Endothelial cell of umbilical vein (primary cell): ENCODE measurements around the gene SPA17. TPM values are rescaled to one million over a fixed set of nuclear protein-coding genes. Genes with fewer than 3 reads are reported as not detected.

Experiments
- BruUV-seq: library from RNA; stranded (reverse); fragments of 400-500 nt; replicated peaks from 2 replicates; lab custom pipeline; 2021; lab: Mats Ljungman, UMichigan
- CTCF ChIA-PET: fragments of 300-600, 350-600 bp; sonication (Branson Sonifier 250); formaldehyde crosslinking; loops from one replicate; lab custom pipeline; 2021; ENCODE audit warnings: antibody characterized with exemption, inconsistent platforms; lab: Charles Lee
- POLR2A ChIA-PET: fragments of 300-600, 350-600 bp; sonication (Branson Sonifier 250); formaldehyde crosslinking; loops from one replicate; lab custom pipeline; 2021; ENCODE audit warnings: antibody characterized with exemption, inconsistent platforms; lab: Charles Lee
- DNase-seq: peaks from one replicate; pipeline ENCODE4 v3.0.0-alpha.2; 2011; ENCODE audit warnings: low read depth, low spot score
- FAIRE-seq: peaks from 2 replicates; lab custom pipeline; 2011; peaks lifted over from hg19 to GRCh38; lab: Jason Lieb, UNC
- H2AFZ ChIP-seq: 2 replicates; pipeline ENCODE4 v1.6.0; 2012; ENCODE audit warnings: low read depth, low read length, control low read depth, inconsistent platforms
- H3K27ac ChIP-seq: 2 replicates; pipeline ENCODE4 v1.5.1; 2011; ENCODE audit warnings: low read depth, mild to moderate bottlenecking, control low read depth, low read length, moderate library complexity; ENCODE audit not compliant: insufficient read depth
- H3K27me3 ChIP-seq, 2 experiments: 2 replicates each; pipeline versions ENCODE4 v1.6.0 to v1.6.1; 2011; ENCODE audit warnings: low read length in 2 of 2, mixed read lengths in 1 of 2; ENCODE audit not compliant: control insufficient read depth in 2 of 2, insufficient read depth in 2 of 2
- H3K36me3 ChIP-seq, 2 experiments: 2 replicates in 1 of 2; 3 replicates in 1 of 2; pipeline ENCODE4 v1.5.1; 2011; ENCODE audit warnings: low read length in 2 of 2, mild to moderate bottlenecking in 1 of 2, moderate library complexity in 1 of 2; ENCODE audit not compliant: control insufficient read depth in 2 of 2, insufficient read depth in 2 of 2; ENCODE audit errors: extremely low read depth in 1 of 2
- H3K4me1 ChIP-seq: 3 replicates; pipeline ENCODE4 v1.5.1; 2011; ENCODE audit warnings: mild to moderate bottlenecking, low read length; ENCODE audit not compliant: control insufficient read depth, insufficient read depth; ENCODE audit errors: extremely low read depth
- H3K4me2 ChIP-seq: 2 replicates; pipeline ENCODE4 v1.6.1; 2011; ENCODE audit warnings: low read length, control low read depth, mixed read lengths; ENCODE audit not compliant: insufficient read depth
- H3K4me3 ChIP-seq, 3 experiments: fragments of 200-600 bp in 1 of 3; sonication (generic), shearing (Covaris generic) in 1 of 3; replicated peaks in 1 of 3; 2 replicates each; pipeline ENCODE4 v1.5.1; 2011 to 2016; ENCODE audit warnings: control low read depth in 3 of 3, low read length in 3 of 3, mild to moderate bottlenecking in 2 of 3, inconsistent platforms in 1 of 3, low read depth in 1 of 3, moderate library complexity in 1 of 3; ENCODE audit not compliant: insufficient read depth in 1 of 3
- H3K79me2 ChIP-seq: 2 replicates; pipeline ENCODE4 v1.6.0; 2012; ENCODE audit warnings: low read length, inconsistent platforms; ENCODE audit not compliant: control insufficient read depth, insufficient read depth
- H3K9ac ChIP-seq: replicated peaks from 2 replicates; pipeline ENCODE3; 2011; ENCODE audit warnings: low read length, control low read depth; ENCODE audit not compliant: insufficient read depth; ENCODE audit errors: extremely low read depth
- H3K9me1 ChIP-seq: replicated peaks from 3 replicates; pipeline ENCODE4 v1.6.0; 2011; ENCODE audit warnings: mild to moderate bottlenecking, low read length; ENCODE audit not compliant: control insufficient read depth, insufficient read depth; ENCODE audit errors: extremely low read depth
- H3K9me3 ChIP-seq: replicated peaks from 2 replicates; pipeline ENCODE4 v1.5.1; 2012; ENCODE audit warnings: low read length, inconsistent platforms; ENCODE audit not compliant: control insufficient read depth, insufficient read depth
- H4K20me1 ChIP-seq: replicated peaks from 2 replicates; pipeline ENCODE3; 2011; ENCODE audit warnings: mild to moderate bottlenecking, low read length; ENCODE audit not compliant: control insufficient read depth, insufficient read depth; ENCODE audit errors: extremely low read depth
- CTCF ChIP-seq, 2 donors: IDR thresholded peaks; 1 replicate in 1 of 2; 2 replicates in 1 of 2; pipeline ENCODE4 v1.5.1; 2011; ENCODE audit warnings: low read length in 2 of 2, mild to moderate bottlenecking in 2 of 2, moderate library complexity in 2 of 2, control low read depth in 1 of 2, inconsistent platforms in 1 of 2, low read depth in 1 of 2; ENCODE audit not compliant: insufficient read depth in 1 of 2; ENCODE audit errors: extremely low read depth in 1 of 2
- EZH2 ChIP-seq: IDR thresholded peaks from 2 replicates; pipeline ENCODE4 v1.6.1; 2012; ENCODE audit warnings: borderline replicate concordance, low read depth, mild to moderate bottlenecking, moderate library complexity, low read length, inconsistent platforms; ENCODE audit not compliant: severe bottlenecking
- FOS ChIP-seq: IDR thresholded peaks from 2 replicates; pipeline ENCODE4 v1.6.1; 2011; ENCODE audit warnings: mild to moderate bottlenecking, low read length, moderate library complexity, borderline replicate concordance; ENCODE audit not compliant: insufficient read depth
- GATA2 ChIP-seq: IDR thresholded peaks from 2 replicates; pipeline ENCODE4 v1.7.0; 2011; ENCODE audit warnings: low read depth, mild to moderate bottlenecking, moderate library complexity, mixed read lengths, low read length; ENCODE audit not compliant: insufficient read length, insufficient read depth
- JUN ChIP-seq: IDR thresholded peaks from 2 replicates; pipeline ENCODE4 v1.6.1; 2011; ENCODE audit warnings: borderline replicate concordance, low read depth; ENCODE audit not compliant: insufficient read length, insufficient read depth
- MAX ChIP-seq: IDR thresholded peaks from 2 replicates; pipeline ENCODE4 v1.6.1; 2011; ENCODE audit not compliant: insufficient read depth, insufficient read length
- MYC ChIP-seq: IDR thresholded peaks from one replicate; pipeline ENCODE4 v1.6.1; 2011; ENCODE audit warnings: mild to moderate bottlenecking, low read depth, low read length
- POLR2A ChIP-seq: IDR thresholded peaks from 2 replicates; pipeline ENCODE4 v1.6.1; 2012; ENCODE audit warnings: low read depth, mild to moderate bottlenecking, control low read depth, low read length
- POLR2AphosphoS5 ChIP-seq: IDR thresholded peaks from 2 replicates; pipeline ENCODE4 v1.6.1; 2012; ENCODE audit warnings: low read depth, mild to moderate bottlenecking, control low read depth, low read length, moderate library complexity; ENCODE audit not compliant: insufficient read depth
- dilution Hi-C: fragments of 300-500 bp; cut with MboI; formaldehyde crosslinking; loops from one replicate; pipeline ENCODE4 v1.15.0; 2019; ENCODE audit warnings: low sequenced_read_pairs; ENCODE audit not compliant: extremely low pct_ligation_motif_present
- intact Hi-C: fragments of 100-400 bp; cut with micrococcal nuclease; formaldehyde crosslinking; loops from one replicate; pipeline ENCODE4 v1.10.0; 2022
- polyA plus RNA-seq, 4 experiments: library from polyadenylated mRNA; depleted of rRNA in 3 of 4; stranded (reverse) in 3 of 4; unstranded in 1 of 4; fragments of >200 nt; gene quantifications; 2 replicates each; pipeline versions ENCODE4 v1.2.1 to v1.2.3, GENCODE V29; 2011 to 2012; ENCODE audit warnings: missing spikeins in 1 of 4
- total RNA-seq: library from RNA; stranded (reverse); gene quantifications from 2 replicates; pipeline ENCODE4 v1.2.3, GENCODE V29; 2021

SPA17 gene
- total and polyA plus RNA-seq, 2 donors (not counting 3 experiments of a cell fraction or from before 2014, with no cell fraction given): 3.9 to 4.7 TPM

GRCh38 chr11:124662106-124662505 is 11.6 kb upstream of the SPA17 start:
- Histone ChIP-seq H3K36me3 (no peaks in the 10 kb centered on the region), H3K9me3 (no peaks in the 10 kb centered on the region), H3K27ac (no peak overlapping the region), H3K4me1 (no peaks in the 10 kb centered on the region), H3K27me3 (no peaks in the 10 kb centered on the region), H3K79me2 (no peaks in the 10 kb centered on the region), H3K9ac (no peak overlapping the region), H3K4me2 (no peak overlapping the region), H2AFZ (no peak overlapping the region), H3K9me1 (no peaks in the 10 kb centered on the region), H3K4me3 (no peak overlapping the region), H4K20me1 (no peaks in the 10 kb centered on the region)
- ChIA-PET CTCF (interaction anchor here (0.9 to 3.1 kb wide), 5 partner anchors 17 to 214 kb away, joined by 3 to 21 read pairs (median 5); no protein-coding TSS in a partner anchor), POLR2A (no interaction called here)
- TF ChIP-seq POLR2A (no peak), MAX (no peak), MYC (no peak), FOS (no peak), POLR2AphosphoS5 (no peak), EZH2 (no peak), GATA2 (no peak), CTCF (IDR thresholded peaks at IDR 0.05; ENCODE audit: extremely low read depth in 1 of 2, insufficient read depth in 1 of 2, low read depth in 1 of 2, low read length in 2 of 2) (no peak), JUN (no peak)
- DNase-seq (no peak), FAIRE-seq (no peak)
- intact Hi-C loops: no loop called here
- dilution Hi-C loops: loop anchor here (10.0 kb wide), 1 partner anchor 173 kb away; no protein-coding TSS in a partner anchor
- BruUV-seq: no TSS peak
